Activated naive CD4-positive, alpha-beta T cell treated with anti-CD3 and anti-CD28 coated beads, Interleukin-2, amount 50 U/mL, for 16 hours (primary cell): Measurements from ENCODE around the gene TRAF2.
A peak's percentile ranks its signal among the peaks of the same experiment; 100 is the strongest.
"Not testable (repeated sequence)": the region's sequence is repeated elsewhere in the genome, so short reads cannot be mapped to it uniquely, and the experiment has no call there.

Source experiments
- DNase-seq: peaks from one replicate; pipeline ENCODE4 v3.0.0-alpha.2; 2020

The TRAF2 gene

GRCh38 chr9:136885950-136886578 lies at the start of gene TRAF2:
TSS of gene TRAF2 (plus strand) at chr9:136886516. CDS start at chr9:136898741, 12,225 bp downstream.
- peak; percentile 99 for DNase-seq

GRCh38 chr9:136837146-136837855 lies 49.0 kb upstream of the TRAF2 start:
- DNase-seq = no peak

- not testable (repeated sequence) for DNase-seq
These were observed 48.4 kb upstream of the TRAF2 start for GRCh38 chr9:136837856-136838277.

GRCh38 chr9:136838314-136839228 lies 47.7 kb upstream of the TRAF2 start:
- DNase-seq = no peak

GRCh38 chr9:136839229-136840139 lies 46.8 kb upstream of the TRAF2 start:
- DNase-seq = no peak

- no peak for DNase-seq
These were observed 46.0 kb upstream of the TRAF2 start for GRCh38 chr9:136840140-136840876.

GRCh38 chr9:136840877-136841645 lies 45.3 kb upstream of the TRAF2 start:
- no peak for DNase-seq

- not testable (repeated sequence) for DNase-seq
These were observed 44.5 kb upstream of the TRAF2 start for GRCh38 chr9:136841646-136842379.

GRCh38 chr9:136842380-136842948 lies 43.9 kb upstream of the TRAF2 start, which contains the start of gene AJM1:
TSS of gene AJM1 (plus strand) at chr9:136842478. CDS start at chr9:136844415, 1,937 bp downstream.
- peak; percentile 83 for DNase-seq

- DNase-seq = not testable (repeated sequence)
These were observed 43.0 kb upstream of the TRAF2 start for GRCh38 chr9:136843159-136843800.

- peak; percentile 70 for DNase-seq
These were observed 42.2 kb upstream of the TRAF2 start for GRCh38 chr9:136843801-136844740.

GRCh38 chr9:136844761-136845464 lies 41.4 kb upstream of the TRAF2 start:
- DNase-seq = no peak

- DNase-seq = no peak
These were observed 40.7 kb upstream of the TRAF2 start for GRCh38 chr9:136845465-136846260.

- DNase-seq = no peak
These were observed 39.8 kb upstream of the TRAF2 start for GRCh38 chr9:136846376-136847087.

- DNase-seq = no peak
These were observed 39.1 kb upstream of the TRAF2 start for GRCh38 chr9:136847088-136847825.
